ENCODE measurements around the gene TRMO.

DNA sequence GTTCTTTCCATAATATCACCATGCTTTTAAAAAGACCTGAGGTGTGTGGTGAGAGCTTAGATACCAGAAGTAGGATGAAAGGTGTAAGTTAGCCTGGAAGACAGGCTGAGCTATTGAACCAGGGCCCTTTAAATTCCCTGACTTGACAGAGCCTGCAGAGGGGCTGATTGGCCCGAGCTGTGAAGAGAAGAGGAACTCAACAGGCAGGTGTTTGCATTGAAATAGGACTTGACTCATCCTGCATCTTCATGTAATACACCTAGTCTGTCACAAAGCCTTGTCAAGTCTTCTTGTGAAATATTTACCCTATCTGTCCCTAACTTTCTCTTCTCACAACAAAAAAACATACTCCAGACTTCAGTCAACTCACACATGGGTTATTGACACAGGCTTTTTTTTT lies 44.2 kb upstream of the TRMO start:
- TF ChIP-seq, protein P1, sequence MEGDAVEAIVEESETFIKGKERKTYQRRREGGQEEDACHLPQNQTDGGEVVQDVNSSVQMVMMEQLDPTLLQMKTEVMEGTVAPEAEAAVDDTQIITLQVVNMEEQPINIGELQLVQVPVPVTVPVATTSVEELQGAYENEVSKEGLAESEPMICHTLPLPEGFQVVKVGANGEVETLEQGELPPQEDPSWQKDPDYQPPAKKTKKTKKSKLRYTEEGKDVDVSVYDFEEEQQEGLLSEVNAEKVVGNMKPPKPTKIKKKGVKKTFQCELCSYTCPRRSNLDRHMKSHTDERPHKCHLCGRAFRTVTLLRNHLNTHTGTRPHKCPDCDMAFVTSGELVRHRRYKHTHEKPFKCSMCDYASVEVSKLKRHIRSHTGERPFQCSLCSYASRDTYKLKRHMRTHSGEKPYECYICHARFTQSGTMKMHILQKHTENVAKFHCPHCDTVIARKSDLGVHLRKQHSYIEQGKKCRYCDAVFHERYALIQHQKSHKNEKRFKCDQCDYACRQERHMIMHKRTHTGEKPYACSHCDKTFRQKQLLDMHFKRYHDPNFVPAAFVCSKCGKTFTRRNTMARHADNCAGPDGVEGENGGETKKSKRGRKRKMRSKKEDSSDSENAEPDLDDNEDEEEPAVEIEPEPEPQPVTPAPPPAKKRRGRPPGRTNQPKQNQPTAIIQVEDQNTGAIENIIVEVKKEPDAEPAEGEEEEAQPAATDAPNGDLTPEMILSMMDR (IDR thresholded peaks at IDR 0.05): no peak
- no peak for TF ChIP-seq POLR2A (IDR thresholded peaks at IDR 0.05)

All from vagina (tissue), 2 donors.